ENCODE data around the gene FKBP6.
"Not testable (repeated sequence)": the region's sequence is repeated elsewhere in the genome, so short reads cannot be mapped to it uniquely, and the experiment has no call there.

Gene FKBP6

GRCh38 chr7:73358590-73359275 lies 30.8 kb downstream of the FKBP6 start:
- no peak for ATAC-seq

GRCh38 chr7:73359306-73359705 lies 31.3 kb downstream of the FKBP6 start:
- DNase-seq (no peak), ATAC-seq (peak; percentile 23)

More at GRCh38 chr7:73358590-73359275, 30.8 kb downstream of the FKBP6 start:
- DNase-seq: no peak

GRCh38 chr7:73359746-73360375 lies 31.9 kb downstream of the FKBP6 start:
- no peak for ATAC-seq
- DNase-seq: no peak

GRCh38 chr7:73360590-73360989 lies 32.6 kb downstream of the FKBP6 start:
- not testable (repeated sequence) for ATAC-seq, DNase-seq

GRCh38 chr7:73363225-73364005 lies 35.5 kb downstream of the FKBP6 start:
- no peak for DNase-seq
- no peak for ATAC-seq

GRCh38 chr7:73364006-73364728 lies 36.2 kb downstream of the FKBP6 start:
- no peak for DNase-seq
- no peak for ATAC-seq

GRCh38 chr7:73366127-73366526 lies 38.2 kb downstream of the FKBP6 start:
- ATAC-seq (no peak), DNase-seq (no peak)

GRCh38 chr7:73366990-73367389 lies 39.0 kb downstream of the FKBP6 start:
- no peak for ATAC-seq
- no peak for DNase-seq

- no peak for DNase-seq
- ATAC-seq: no peak
Observed at GRCh38 chr7:73369009-73369408, 41.0 kb downstream of the FKBP6 start.

GRCh38 chr7:73369622-73370021 lies 41.7 kb downstream of the FKBP6 start:
- DNase-seq (no peak), ATAC-seq (no peak)

- no peak for ATAC-seq
- no peak for DNase-seq
Observed at GRCh38 chr7:73373741-73374140, 45.8 kb downstream of the FKBP6 start.

- DNase-seq: not testable (repeated sequence)
Observed at GRCh38 chr7:73376262-73376661, 48.3 kb downstream of the FKBP6 start.

GRCh38 chr7:73376671-73377412 lies 48.9 kb downstream of the FKBP6 start:
- no peak for DNase-seq
- no peak for ATAC-seq

More at GRCh38 chr7:73376262-73376661, 48.3 kb downstream of the FKBP6 start:
- not testable (repeated sequence) for ATAC-seq

GRCh38 chr7:73377413-73378200 lies 49.6 kb downstream of the FKBP6 start:
- not testable (repeated sequence) for ATAC-seq, DNase-seq

- ATAC-seq: no peak
- DNase-seq: no peak
Observed at GRCh38 chr7:73382934-73383503, 55.1 kb downstream of the FKBP6 start.

- ATAC-seq (no peak), DNase-seq (no peak)
Observed at GRCh38 chr7:73387221-73387828, 59.4 kb downstream of the FKBP6 start.

- ATAC-seq (no peak), DNase-seq (no peak)
Observed at GRCh38 chr7:73387908-73388414, 60.0 kb downstream of the FKBP6 start.

- ATAC-seq: no peak
Observed at GRCh38 chr7:73391396-73391795, 63.4 kb downstream of the FKBP6 start.

GRCh38 chr7:73394422-73394821 lies 66.5 kb downstream of the FKBP6 start:
- no peak for ATAC-seq

More at GRCh38 chr7:73391396-73391795, 63.4 kb downstream of the FKBP6 start:
- DNase-seq: no peak

More at GRCh38 chr7:73394422-73394821, 66.5 kb downstream of the FKBP6 start:
- DNase-seq: no peak

Data from stimulated activated naive CD8-positive, alpha-beta T cell treated with anti-CD3 and anti-CD28 coated beads, Interleukin-15, Interleukin-2, amounts not matched to agents 100 U/mL and 50 U/mL, for 24 hours (primary cell).